Panc1 (cell line): ENCODE data around the gene NOTCH3. TPM values are rescaled to one million over a fixed set of nuclear protein-coding genes. Genes with fewer than 3 reads are reported as not detected.
A peak's percentile ranks its signal among the peaks of the same experiment; 100 is the strongest.

Experiments
- ATAC-seq: fragments of 200-7000 bp; cut with Tn5 transposase; 2 replicates; pipeline ENCODE4 v1.9.1; 2020; ENCODE audit warnings: mild to moderate bottlenecking, moderate library complexity
- BruUV-seq: library from RNA; stranded (reverse); fragments of 400-500 nt; replicated peaks from 2 replicates; lab custom pipeline; 2021; lab: Mats Ljungman, UMichigan
- CTCF ChIA-PET: fragments of 300-600 bp; sonication (Branson Sonifier 250); formaldehyde crosslinking; loops from one replicate; lab custom pipeline; 2022; ENCODE audit warnings: antibody characterized with exemption; lab: Charles Lee
- POLR2A ChIA-PET: fragments of 300-600 bp; sonication (Branson Sonifier 250); formaldehyde crosslinking; loops from one replicate; lab custom pipeline; 2022; ENCODE audit warnings: antibody characterized with exemption; lab: Charles Lee
- DNase-seq: peaks from one replicate; pipeline ENCODE4 v3.0.0-alpha.2; 2010; ENCODE audit warnings: low read depth, low spot score
- H3K27ac ChIP-seq: 2 replicates; pipeline ENCODE4 v1.5.1; 2011; ENCODE audit warnings: mild to moderate bottlenecking, low read length, inconsistent platforms
- H3K27me3 ChIP-seq: fragments of 200-500 bp; sonication (Bioruptor generic); 2 replicates; pipeline ENCODE4 v1.6.0; 2014; ENCODE audit warnings: low read length, inconsistent platforms; ENCODE audit not compliant: control insufficient read depth, insufficient read depth
- H3K36me3 ChIP-seq: fragments of 200-500 bp; sonication (Bioruptor generic); 2 replicates; pipeline ENCODE4 v1.5.1; 2014; ENCODE audit warnings: inconsistent platforms, mild to moderate bottlenecking, low read length, moderate library complexity; ENCODE audit not compliant: control insufficient read depth, insufficient read depth
- H3K4me1 ChIP-seq: 2 replicates; pipeline ENCODE4 v1.5.1; 2011; ENCODE audit warnings: inconsistent platforms, mild to moderate bottlenecking, low read length, moderate library complexity; ENCODE audit not compliant: control insufficient read depth, insufficient read depth
- H3K4me3 ChIP-seq, 2 experiments: 2 replicates each; pipeline ENCODE4 v1.5.1; 2011 to 2012; ENCODE audit warnings: low read depth in 2 of 2, low read length in 2 of 2, mild to moderate bottlenecking in 2 of 2, inconsistent platforms in 1 of 2, moderate library complexity in 1 of 2
- H3K9me3 ChIP-seq: fragments of 200-500 bp; sonication (Bioruptor generic); 2 replicates; pipeline ENCODE4 v1.5.1; 2014; ENCODE audit warnings: low read depth, mild to moderate bottlenecking, inconsistent platforms, low read length, moderate library complexity; ENCODE audit not compliant: control insufficient read depth, insufficient read depth
- POLR2AphosphoS5 ChIP-seq: IDR thresholded peaks from 2 replicates; pipeline ENCODE4 v1.6.1; 2012; ENCODE audit warnings: mild to moderate bottlenecking, low read depth, low read length, moderate library complexity
- SIN3A ChIP-seq: IDR thresholded peaks from 2 replicates; pipeline ENCODE4 v1.6.1; 2012; ENCODE audit warnings: low read depth, mild to moderate bottlenecking, low read length, moderate library complexity, borderline replicate concordance; ENCODE audit not compliant: insufficient read depth
- TCF7L2 ChIP-seq: IDR thresholded peaks from 2 replicates; pipeline ENCODE4 v1.6.1; 2011; ENCODE audit warnings: mild to moderate bottlenecking, low read depth, low read length, inconsistent platforms
- in situ Hi-C: cut with HindIII; loops from 2 replicates; pipeline ENCODE4 v1.10.0; 2016; ENCODE audit warnings: low sequenced_read_pairs, low pct_unique_long_range_greater_than_20kb
- intact Hi-C: fragments of 100-400 bp; cut with micrococcal nuclease; formaldehyde crosslinking; loops from one replicate; pipeline ENCODE4 v1.10.0; 2022; ENCODE audit not compliant: unreplicated experiment
- total RNA-seq: library from RNA; stranded (reverse); gene quantifications from one replicate; pipeline ENCODE4 v1.2.1, GENCODE V29; 2021; ENCODE audit not compliant: unreplicated experiment
- TF ChIP-seq, protein P1 (sequence below): fragments of 450-650 bp; IDR thresholded peaks from 2 replicates; pipeline ENCODE4 v1.5.1; 2017; ENCODE audit warnings: mild to moderate bottlenecking
- TF ChIP-seq, protein P2 (sequence below), 2 experiments: IDR thresholded peaks; 2 replicates each; pipeline ENCODE4 v1.6.1; 2011 to 2012; ENCODE audit warnings: low read depth in 2 of 2, control low read depth in 1 of 2, low read length in 1 of 2, mild to moderate bottlenecking in 1 of 2, moderate library complexity in 1 of 2; ENCODE audit not compliant: insufficient read depth in 1 of 2

NOTCH3 gene
- total RNA-seq, 1 experiment from 2014 or later = 5.3 TPM

DNA sequence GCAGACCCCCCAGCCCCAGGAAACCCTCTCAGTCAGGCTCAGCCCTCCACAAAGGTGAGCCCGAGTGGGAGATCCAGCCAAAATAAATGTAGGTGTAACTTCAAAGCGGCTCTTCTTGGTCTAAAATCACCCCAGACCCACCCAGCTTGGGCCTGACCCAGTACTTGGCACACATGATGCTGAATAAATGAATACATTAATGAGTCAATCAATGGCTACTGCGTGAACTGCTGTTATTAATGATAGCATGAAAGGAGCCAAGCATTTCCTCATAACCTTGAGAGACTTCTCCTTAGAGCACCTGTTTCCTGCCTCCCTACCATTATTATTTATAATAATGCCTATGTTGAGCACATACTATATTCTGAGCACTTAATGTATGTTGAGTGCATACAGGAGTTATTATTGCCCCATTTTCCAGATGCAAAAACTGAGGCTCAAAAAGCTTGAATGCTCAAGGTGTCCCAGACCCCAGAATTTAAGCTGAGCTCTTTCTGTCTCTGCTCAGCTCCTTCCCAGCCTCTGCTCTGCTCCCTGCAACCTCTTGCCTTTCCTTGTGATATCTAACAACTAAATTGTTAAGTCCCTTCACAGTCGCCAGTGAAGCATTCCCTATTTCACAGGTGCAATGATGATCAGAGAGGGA lies 4.3 kb downstream of the NOTCH3 start:
- no peaks in the 10 kb centered on the region for H3K9me3 ChIP-seq
- no peak overlapping the region for H3K4me3 ChIP-seq
- ATAC-seq = no peak
- no peak for DNase-seq
- ChIA-PET CTCF (no interaction called here), POLR2A (no interaction called here)
- H3K27me3 ChIP-seq = no peaks in the 10 kb centered on the region
- H3K36me3 ChIP-seq = no peaks in the 10 kb centered on the region
- BruUV-seq = no TSS peak
- H3K4me1 ChIP-seq = no peaks in the 10 kb centered on the region
- in situ Hi-C loops (no loop called here), intact Hi-C loops (no loop called here)
- TF ChIP-seq TCF7L2 (no peak), POLR2AphosphoS5 (no peak), SIN3A (no peak)
- TF ChIP-seq, protein P1, sequence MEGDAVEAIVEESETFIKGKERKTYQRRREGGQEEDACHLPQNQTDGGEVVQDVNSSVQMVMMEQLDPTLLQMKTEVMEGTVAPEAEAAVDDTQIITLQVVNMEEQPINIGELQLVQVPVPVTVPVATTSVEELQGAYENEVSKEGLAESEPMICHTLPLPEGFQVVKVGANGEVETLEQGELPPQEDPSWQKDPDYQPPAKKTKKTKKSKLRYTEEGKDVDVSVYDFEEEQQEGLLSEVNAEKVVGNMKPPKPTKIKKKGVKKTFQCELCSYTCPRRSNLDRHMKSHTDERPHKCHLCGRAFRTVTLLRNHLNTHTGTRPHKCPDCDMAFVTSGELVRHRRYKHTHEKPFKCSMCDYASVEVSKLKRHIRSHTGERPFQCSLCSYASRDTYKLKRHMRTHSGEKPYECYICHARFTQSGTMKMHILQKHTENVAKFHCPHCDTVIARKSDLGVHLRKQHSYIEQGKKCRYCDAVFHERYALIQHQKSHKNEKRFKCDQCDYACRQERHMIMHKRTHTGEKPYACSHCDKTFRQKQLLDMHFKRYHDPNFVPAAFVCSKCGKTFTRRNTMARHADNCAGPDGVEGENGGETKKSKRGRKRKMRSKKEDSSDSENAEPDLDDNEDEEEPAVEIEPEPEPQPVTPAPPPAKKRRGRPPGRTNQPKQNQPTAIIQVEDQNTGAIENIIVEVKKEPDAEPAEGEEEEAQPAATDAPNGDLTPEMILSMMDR = no peak
- TF ChIP-seq, protein P2, sequence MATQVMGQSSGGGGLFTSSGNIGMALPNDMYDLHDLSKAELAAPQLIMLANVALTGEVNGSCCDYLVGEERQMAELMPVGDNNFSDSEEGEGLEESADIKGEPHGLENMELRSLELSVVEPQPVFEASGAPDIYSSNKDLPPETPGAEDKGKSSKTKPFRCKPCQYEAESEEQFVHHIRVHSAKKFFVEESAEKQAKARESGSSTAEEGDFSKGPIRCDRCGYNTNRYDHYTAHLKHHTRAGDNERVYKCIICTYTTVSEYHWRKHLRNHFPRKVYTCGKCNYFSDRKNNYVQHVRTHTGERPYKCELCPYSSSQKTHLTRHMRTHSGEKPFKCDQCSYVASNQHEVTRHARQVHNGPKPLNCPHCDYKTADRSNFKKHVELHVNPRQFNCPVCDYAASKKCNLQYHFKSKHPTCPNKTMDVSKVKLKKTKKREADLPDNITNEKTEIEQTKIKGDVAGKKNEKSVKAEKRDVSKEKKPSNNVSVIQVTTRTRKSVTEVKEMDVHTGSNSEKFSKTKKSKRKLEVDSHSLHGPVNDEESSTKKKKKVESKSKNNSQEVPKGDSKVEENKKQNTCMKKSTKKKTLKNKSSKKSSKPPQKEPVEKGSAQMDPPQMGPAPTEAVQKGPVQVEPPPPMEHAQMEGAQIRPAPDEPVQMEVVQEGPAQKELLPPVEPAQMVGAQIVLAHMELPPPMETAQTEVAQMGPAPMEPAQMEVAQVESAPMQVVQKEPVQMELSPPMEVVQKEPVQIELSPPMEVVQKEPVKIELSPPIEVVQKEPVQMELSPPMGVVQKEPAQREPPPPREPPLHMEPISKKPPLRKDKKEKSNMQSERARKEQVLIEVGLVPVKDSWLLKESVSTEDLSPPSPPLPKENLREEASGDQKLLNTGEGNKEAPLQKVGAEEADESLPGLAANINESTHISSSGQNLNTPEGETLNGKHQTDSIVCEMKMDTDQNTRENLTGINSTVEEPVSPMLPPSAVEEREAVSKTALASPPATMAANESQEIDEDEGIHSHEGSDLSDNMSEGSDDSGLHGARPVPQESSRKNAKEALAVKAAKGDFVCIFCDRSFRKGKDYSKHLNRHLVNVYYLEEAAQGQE (IDR thresholded peaks at IDR 0.05; ENCODE audit: insufficient read depth in 1 of 2, low read depth in 2 of 2, low read length in 1 of 2) = no peak
- H3K27ac ChIP-seq = no peak overlapping the region

DNA sequence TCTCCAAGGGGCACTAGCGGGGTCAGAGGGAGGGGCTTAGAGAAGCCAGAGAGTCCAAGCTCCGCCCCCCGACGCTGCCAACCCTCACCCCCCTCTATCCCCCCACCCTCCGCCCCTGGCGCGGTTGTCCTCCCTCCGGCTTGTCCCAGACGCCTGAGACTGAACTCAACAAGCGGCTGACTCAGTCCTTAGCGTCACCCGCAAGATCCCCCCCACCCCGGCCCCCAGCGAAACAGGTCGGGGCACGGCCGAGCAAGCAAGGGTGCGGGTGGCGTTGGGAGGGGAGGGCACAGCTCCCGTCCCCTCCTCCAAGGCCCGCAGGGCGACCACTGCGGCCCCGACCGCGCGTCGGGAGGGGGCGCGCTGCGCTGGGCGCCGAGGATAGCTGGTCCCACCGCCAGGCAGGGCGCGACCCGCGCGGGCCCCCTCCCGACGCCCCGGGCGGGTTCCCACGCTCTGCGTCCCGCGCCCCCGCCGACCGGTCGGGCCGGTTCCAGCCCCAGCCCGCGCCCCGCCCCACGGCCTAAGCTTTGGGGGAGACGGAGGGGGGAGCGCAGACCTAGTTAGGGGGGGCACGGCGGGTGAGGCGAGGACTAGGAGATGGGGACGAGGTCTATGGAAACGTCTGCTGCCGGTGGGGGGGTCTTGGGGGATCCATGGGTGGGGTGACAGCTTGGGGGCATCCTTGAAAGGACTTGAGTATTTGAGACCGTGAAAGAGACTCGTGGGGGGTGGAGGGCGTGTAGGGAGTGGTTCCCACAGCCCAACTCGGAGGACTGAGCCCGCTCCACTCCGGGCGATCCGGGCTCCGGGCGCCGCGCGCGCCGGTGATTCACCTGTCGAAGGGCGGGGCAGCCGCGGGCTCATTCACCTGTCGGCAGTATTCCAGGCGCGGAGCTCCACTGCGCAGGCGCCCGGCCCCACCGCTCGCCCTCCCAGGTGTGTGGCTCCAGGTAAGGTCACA lies 5.1 kb downstream of the NOTCH3 start:
- Histone ChIP-seq H3K36me3 (no peaks in the 10 kb centered on the region), H3K4me1 (no peaks in the 10 kb centered on the region), H3K9me3 (no peaks in the 10 kb centered on the region), H3K27ac (no peak overlapping the region), H3K27me3 (no peaks in the 10 kb centered on the region), H3K4me3 (peak overlapping the region; percentile 24 to 30; a peak in 2 of 4 replicates)
- ChIA-PET CTCF (interaction anchor here (0.6 to 0.7 kb wide), 3 partner anchors 9 to 190 kb away, joined by 3 to 4 read pairs (median 3); no protein-coding TSS in a partner anchor), POLR2A (no interaction called here)
- DNase-seq (no peak), ATAC-seq (peak; percentile 56)
- TF ChIP-seq TCF7L2 (no peak), POLR2AphosphoS5 (no peak), SIN3A (no peak)
- TF ChIP-seq, protein P1 = no peak; the same call in 1 of the 2 replicates
- TF ChIP-seq, protein P2 (IDR thresholded peaks at IDR 0.05; ENCODE audit: insufficient read depth in 1 of 2, low read depth in 2 of 2, low read length in 1 of 2) = no peak
- intact Hi-C loops = no loop called here
- in situ Hi-C loops = no loop called here
- BruUV-seq = no TSS peak
